Hematopoietic multipotent progenitor cell treated with erythropoietin and hydrocortisone succinate and interleukin-3 and kit ligand, for 17 days (in vitro differentiated cells): ENCODE data around the gene KAZN.

ENCODE experiments used
- DNase-seq: peaks from one replicate; pipeline ENCODE4 v3.0.0-alpha.2; 2015; ENCODE audit warnings: low spot score

KAZN gene

DNA sequence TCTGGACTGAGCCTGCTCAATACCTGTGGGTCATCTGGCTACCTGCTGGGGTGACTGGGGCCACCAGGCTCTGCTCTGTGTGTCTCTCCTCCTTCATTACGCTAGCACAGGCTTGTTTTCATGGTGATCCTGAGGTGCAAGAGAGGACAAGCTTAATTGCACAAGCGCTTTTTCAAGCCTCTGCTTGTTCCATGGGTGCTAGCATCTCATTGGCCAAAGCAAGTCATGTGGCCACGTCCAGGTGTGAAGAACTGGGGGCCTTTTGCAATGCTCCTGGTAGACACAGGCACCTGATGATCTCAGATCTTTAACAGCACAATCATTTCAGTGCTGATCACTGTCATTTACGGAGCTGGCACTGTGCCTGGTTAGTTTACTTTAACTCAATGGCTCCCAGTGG is 114.6 kb downstream of the KAZN start:
- no peak for DNase-seq

DNA sequence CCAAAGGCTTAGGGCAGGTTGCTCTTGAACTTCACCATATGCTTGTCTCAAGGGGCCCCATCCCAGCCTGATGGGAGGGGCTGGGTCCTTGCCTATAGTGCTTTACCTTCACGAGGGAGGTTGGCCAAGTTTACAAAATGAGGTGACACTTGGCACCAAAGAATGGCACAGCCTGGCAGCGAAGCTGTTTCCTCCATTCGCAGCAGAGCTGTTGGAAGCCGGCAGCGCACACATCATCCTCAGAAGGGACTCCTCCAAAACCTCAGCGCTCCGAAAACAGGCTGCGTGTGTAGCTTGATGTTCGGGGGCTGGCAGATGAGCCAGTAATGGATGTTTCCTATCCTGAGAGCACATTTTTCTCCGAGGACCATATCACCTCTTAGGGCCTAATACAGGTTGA is 116.8 kb downstream of the KAZN start:
- DNase-seq = no peak

GRCh38 chr1:14715802-14716201 is 117.3 kb downstream of the KAZN start:
- no peak for DNase-seq

GRCh38 chr1:14716474-14716873 is 118.0 kb downstream of the KAZN start:
- DNase-seq = no peak

- DNase-seq = no peak
These were observed 120.0 kb downstream of the KAZN start for GRCh38 chr1:14718476-14718875.

- DNase-seq = no peak
These were observed 124.9 kb downstream of the KAZN start for GRCh38 chr1:14723401-14723800.

DNA sequence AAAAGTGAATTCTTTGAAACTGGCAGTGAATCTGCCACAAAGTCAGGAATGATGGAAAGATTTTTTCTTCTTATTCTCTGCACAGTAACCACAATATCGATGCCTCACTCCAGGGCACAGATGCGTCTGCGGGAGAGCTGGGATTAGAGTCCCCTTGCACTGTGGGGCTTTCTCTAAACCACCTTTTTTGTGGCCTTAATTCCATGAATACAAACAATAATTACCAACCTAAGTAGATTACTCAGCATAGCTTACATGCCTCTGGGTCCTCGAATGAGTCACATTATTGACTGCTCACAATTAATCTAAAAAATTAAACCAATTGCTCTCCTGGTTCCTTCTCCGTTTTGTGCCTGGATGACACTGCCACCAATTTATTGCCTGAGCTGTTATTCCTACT is 125.8 kb downstream of the KAZN start:
- no peak for DNase-seq

DNA sequence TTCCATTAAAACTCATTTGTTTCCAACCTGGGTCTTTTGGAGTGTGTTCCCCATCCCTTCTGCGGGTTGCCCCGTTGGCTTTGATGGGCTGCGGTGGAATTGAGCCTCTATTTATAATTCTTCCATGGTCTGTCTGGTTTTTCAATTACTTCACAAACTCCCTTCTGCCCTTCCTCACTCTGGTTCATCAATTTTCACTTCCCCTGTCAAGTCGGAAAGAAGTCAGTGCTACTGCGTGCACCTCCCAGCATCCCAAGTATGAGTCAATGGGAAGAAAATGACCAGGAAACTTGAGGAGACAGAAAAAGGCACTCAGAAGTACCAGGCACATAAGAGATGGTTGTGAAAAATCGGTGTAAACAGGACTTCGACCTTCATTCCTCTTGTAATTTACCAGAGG is 126.2 kb downstream of the KAZN start:
- no peak for DNase-seq

GRCh38 chr1:14725238-14725637 is 126.8 kb downstream of the KAZN start:
- DNase-seq = no peak

- no peak for DNase-seq
These were observed 127.2 kb downstream of the KAZN start for GRCh38 chr1:14725695-14726094.

GRCh38 chr1:14726606-14727005 is 128.1 kb downstream of the KAZN start:
- DNase-seq = no peak

GRCh38 chr1:14728516-14728915 is 130.0 kb downstream of the KAZN start:
- DNase-seq = no peak

- DNase-seq = no peak
These were observed 134.2 kb downstream of the KAZN start for GRCh38 chr1:14732728-14733047.

- DNase-seq = no peak
These were observed 134.7 kb downstream of the KAZN start for GRCh38 chr1:14733048-14733778.

DNA sequence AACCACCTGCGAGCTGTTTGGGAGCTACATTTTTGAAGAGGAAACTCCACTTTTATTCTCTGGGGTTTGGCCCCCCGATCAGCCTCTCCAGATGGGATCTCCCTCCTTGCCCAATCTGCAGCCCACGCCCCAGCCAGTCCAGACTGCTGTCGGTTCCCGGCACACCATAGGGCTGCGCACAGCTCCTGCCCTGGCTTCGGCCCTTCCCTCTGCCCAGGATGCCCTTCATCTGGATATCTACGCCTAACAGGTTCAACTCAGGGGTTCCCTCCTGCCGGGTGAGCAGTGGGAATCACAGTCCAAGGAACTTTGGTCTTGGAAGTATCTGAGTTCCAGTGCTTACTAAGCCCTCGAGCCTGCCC is 135.3 kb downstream of the KAZN start:
- DNase-seq = no peak

DNA sequence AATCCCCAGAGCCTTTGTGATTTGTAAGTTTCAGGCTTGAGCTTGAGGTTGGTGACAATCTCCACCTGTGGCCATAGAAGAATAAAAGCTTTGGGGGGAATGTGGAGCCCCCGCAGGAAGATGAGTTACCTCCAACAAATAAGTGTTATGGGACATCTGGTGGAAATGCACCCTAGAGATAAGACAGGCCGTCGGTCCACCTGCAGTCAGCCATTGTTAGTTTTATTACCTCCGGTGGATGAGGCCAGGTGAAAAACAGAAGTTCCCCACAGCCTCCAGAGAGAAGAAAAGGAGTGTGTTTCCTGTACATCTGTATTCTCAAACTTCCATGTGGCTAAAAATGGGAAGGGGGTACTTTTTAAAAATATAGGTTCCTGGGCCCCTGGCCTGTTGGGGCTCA is 137.4 kb downstream of the KAZN start:
- DNase-seq = no peak

- no peak for DNase-seq
These were observed 139.1 kb downstream of the KAZN start for GRCh38 chr1:14737561-14738094.

GRCh38 chr1:14738235-14738634 is 139.8 kb downstream of the KAZN start:
- no peak for DNase-seq

GRCh38 chr1:14738647-14739046 is 140.2 kb downstream of the KAZN start:
- DNase-seq = no peak

- no peak for DNase-seq
These were observed 140.8 kb downstream of the KAZN start for GRCh38 chr1:14739082-14739832.

GRCh38 chr1:14740016-14740415 is 141.5 kb downstream of the KAZN start:
- DNase-seq = no peak

DNA sequence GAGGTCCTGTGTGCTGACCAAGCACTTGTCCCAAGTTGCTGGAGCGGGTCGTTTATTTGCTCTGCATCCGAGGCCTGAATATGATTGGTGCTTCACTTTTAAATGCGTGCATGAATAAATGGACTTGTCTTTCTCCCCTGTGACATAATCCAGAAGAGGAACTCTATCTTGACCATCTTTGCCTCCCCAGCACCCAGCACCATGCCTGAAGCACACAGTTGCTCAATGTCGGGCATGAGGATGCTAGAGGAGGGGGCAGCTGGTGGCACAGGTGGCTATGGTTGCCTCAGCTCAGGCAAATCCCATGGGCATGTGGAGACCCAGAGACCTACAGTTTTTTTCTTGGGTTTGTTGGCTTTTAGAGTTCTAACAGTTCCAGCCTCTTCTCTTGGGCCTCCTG is 142.6 kb downstream of the KAZN start:
- no peak for DNase-seq

- no peak for DNase-seq
These were observed 143.0 kb downstream of the KAZN start for GRCh38 chr1:14741532-14741931.
